Sigmoid colon (tissue), 4 donors: ENCODE measurements around the gene NUMB.

ENCODE experiments used
- CTCF ChIP-seq, 4 experiments: fragments of 450-650 bp in 3 of 4; fragments of 200-600 bp in 1 of 4; IDR thresholded peaks; one replicate each; pipeline ENCODE4 v1.5.1; 2016 to 2019; ENCODE audit warnings: antibody characterized with exemption in 4 of 4, mild to moderate bottlenecking in 3 of 4, moderate library complexity in 2 of 4
- EP300 ChIP-seq, 4 donors: sonication (generic); formaldehyde crosslinking; IDR thresholded peaks; one replicate each; pipeline ENCODE4 v1.6.1; 2017; ENCODE audit warnings: antibody characterized with exemption in 4 of 4
- POLR2A ChIP-seq, 2 donors: fragments of 450-650 bp; IDR thresholded peaks; one replicate each; pipeline ENCODE4 v1.6.1; 2016; ENCODE audit warnings: antibody characterized with exemption in 2 of 2, mild to moderate bottlenecking in 2 of 2, moderate library complexity in 2 of 2
- POLR2AphosphoS5 ChIP-seq, 4 donors: sonication (generic); formaldehyde crosslinking; IDR thresholded peaks; one replicate each; pipeline ENCODE4 v1.6.1; 2017; ENCODE audit warnings: antibody characterized with exemption in 4 of 4

- TF ChIP-seq EP300 (IDR thresholded peaks at IDR 0.05): no peak
- TF ChIP-seq CTCF (IDR thresholded peaks at IDR 0.05): no peak
- TF ChIP-seq POLR2AphosphoS5 (IDR thresholded peaks at IDR 0.05): no peak
- no peak for TF ChIP-seq POLR2A (IDR thresholded peaks at IDR 0.05)
Measured at GRCh38 chr14:73432124-73432523, 26.2 kb downstream of the NUMB start.
